ENCODE measurements around the gene BBS9.

Gene BBS9

DNA sequence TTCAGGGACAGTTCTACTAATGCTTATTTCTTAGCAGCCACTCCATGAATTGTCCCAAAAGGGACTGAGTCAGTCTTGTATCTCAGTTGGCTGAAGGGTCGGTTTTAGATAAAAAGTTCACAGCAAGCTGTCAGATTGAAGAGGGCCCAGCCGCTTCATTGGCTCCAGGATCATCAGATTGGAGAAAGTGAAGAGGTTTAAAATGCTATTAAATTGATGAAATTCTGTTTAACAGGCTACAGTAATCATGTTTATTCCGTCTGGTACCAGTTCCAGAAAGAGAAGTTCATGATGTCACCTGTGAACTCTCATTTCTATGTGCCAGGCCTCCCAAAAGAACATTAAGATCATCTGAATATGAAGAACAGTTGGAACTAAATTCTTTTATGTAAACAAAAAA, 481.6 kb downstream of the BBS9 start:
- intact Hi-C loops (cut with DNase I), result no loop called here
- DNase-seq, result no peak

DNA sequence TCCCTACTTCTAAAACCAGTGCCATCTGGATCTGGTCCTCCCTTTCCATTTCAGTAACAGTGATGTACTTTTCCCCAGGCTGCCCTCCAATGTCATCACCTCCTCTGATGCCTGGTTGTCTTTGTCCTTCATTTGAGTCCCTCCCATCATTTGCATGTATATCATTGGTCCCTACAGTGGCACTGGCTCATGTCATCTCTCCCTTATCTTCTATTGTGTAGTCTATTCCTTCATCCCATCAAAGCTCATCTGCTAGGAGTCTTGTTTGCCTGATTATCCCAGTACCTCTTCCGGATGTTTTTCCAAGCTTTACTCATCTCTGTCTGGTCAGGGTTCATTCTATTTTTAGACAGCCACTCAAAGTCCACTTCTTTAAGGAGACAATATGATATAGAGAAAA, 483.1 kb downstream of the BBS9 start:
- DNase-seq, result no peak
- intact Hi-C loops (cut with DNase I), result no loop called here

GRCh38 chr7:33614357-33615117, 485.2 kb downstream of the BBS9 start:
- intact Hi-C loops (cut with DNase I), result no loop called here
- DNase-seq, result no peak

DNA sequence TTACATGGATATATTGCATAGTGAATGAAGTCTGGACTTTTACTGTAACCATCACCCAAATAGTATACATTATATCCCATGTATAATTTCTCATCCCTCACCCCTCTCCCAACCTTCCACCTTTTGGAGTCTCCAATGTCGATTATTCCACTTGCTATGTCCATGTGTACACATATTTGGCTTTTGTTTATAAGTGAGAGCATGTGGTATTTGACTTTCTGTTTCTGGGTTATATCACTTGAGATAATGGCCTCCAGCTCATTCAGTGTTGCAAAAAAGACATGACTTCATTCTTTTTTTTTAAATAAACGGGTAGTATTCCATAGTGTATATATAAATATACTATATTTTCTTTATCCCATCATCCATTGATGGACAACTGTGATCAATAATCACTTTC, 487.4 kb downstream of the BBS9 start:
- DNase-seq, result no peak
- intact Hi-C loops (cut with DNase I), result no loop called here

GRCh38 chr7:33619264-33619663, 489.9 kb downstream of the BBS9 start:
- no peak for DNase-seq
- intact Hi-C loops (cut with DNase I), result no loop called here

DNA sequence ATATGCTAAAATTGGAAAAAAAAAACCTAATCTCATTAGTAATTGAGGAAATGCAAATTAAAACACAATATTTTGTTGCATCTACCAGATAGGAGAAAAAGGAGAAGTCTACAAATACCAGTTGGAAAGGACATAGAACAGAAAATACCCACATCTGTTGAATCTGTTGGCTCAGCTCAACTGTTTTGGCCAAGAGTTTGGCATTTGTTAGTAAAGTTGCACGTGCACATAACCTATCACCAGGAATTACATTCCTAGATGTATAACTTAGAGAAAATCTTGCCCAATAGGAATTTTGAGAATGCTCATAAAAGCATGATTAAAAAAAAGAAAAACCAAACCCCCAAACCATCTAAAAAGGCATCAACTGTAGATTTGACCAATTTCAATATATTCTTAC, 493.9 kb downstream of the BBS9 start:
- DNase-seq, result no peak
- intact Hi-C loops (cut with DNase I), result no loop called here

DNA sequence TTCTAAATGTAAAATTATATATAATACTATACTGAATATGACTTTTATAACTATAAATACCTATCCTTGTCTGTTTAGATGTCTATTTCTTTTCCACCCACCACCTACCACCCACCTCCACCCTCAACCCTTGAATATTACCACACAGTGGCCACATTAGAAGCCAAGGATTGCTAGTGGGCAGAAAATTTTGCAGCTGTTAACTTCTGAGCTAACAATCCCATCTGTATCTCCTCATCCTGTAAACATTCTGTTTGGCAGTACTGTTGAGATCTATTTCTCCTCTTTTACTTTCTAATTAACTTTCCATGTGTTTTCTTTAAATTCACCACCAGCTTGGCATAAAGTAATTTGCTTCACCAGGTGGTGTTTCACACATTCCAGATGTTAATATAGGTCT, 494.9 kb downstream of the BBS9 start:
- DNase-seq, result no peak
- intact Hi-C loops (cut with DNase I), result no loop called here

GRCh38 chr7:33626869-33627268, 497.5 kb downstream of the BBS9 start:
- intact Hi-C loops (cut with DNase I), result no loop called here
- DNase-seq, result no peak

- no peak for DNase-seq
- intact Hi-C loops (cut with DNase I), result no loop called here
These were observed 498.4 kb downstream of the BBS9 start for GRCh38 chr7:33627741-33628140.

DNA sequence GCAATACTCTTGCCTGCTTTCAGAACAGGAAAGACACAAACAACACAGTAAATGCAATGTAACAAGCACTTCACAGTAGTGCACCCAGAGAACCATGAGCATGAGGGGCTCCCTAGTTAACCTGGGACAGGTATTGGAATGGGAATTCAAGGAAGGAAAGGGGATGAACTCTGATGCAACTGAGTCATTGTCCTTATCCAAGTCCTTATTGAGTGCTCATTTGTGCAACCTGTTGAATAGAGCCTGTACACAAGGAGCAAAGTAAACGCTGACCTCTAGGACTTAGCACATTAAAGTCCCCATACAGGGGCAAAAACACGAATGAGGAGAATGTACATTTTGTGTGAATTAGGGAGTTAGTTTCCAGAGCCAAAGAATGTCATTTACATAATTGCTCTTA, 499.5 kb downstream of the BBS9 start:
- DNase-seq, result no peak
- intact Hi-C loops (cut with DNase I), result no loop called here

DNA sequence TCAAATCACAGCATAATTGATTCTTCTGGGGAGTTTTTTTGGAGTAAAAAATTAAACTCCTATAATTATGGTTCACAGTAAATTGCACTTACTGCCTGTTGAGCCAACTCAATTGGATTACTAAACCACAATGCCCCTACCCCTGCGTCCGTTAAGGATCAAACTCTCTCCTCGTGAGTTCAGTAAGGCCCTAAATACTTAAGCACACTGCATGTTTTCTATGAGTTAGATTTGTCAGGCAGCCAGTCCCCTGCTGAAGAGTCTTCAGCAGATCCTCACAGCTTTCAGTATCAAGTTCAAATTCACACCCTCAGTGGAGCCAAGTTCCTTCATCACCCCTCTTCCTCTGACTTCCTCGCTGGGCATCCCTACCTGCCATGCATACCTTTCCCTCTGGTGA, 501.0 kb downstream of the BBS9 start:
- DNase-seq, result no peak
- intact Hi-C loops (cut with DNase I), result no loop called here

GRCh38 chr7:33632322-33632721, 503.0 kb downstream of the BBS9 start:
- no peak for DNase-seq
- intact Hi-C loops (cut with DNase I), result no loop called here

- intact Hi-C loops (cut with DNase I), result no loop called here
- DNase-seq, result no peak
These were observed 503.6 kb downstream of the BBS9 start for GRCh38 chr7:33632840-33633525.

DNA sequence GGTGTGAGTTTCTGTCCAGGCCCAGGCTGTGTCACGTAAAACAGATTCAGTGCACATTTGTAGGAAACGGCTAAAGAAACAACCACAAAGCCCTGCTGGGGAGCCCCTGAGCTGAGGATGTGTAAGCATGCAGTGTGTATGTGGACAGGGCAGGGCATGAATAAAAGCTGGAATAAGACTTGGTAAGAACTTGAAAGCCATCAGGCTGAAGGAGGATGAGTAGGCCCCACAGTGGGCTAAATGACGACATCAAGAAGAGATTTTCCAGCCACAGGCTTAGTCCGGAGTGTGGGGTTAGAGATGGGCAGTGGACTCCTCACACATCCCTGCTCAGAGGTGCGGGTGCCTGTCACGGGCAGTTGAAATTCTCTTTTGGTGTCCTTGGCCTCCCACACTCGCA, 505.2 kb downstream of the BBS9 start:
- intact Hi-C loops (cut with DNase I), result no loop called here
- no peak for DNase-seq

DNA sequence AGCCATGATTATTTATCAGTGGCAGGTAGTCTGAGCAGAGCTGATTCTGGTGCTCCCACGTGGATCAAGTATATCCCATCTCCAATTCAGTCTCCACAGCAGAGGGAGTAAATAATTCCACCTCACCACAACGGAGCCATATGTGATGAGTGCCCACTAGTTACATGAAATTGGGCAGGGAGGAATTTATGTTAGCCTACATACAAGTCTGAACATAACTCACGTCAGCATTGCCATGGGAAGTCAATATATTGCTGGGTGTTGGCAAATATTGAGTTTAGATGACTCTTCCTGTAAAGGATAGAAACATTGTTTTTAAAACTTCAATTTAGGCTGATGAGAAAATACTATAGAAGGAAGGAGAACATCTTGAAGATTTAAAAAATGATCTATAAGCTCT, 507.0 kb downstream of the BBS9 start:
- DNase-seq, result no peak
- intact Hi-C loops (cut with DNase I), result no loop called here

DNA sequence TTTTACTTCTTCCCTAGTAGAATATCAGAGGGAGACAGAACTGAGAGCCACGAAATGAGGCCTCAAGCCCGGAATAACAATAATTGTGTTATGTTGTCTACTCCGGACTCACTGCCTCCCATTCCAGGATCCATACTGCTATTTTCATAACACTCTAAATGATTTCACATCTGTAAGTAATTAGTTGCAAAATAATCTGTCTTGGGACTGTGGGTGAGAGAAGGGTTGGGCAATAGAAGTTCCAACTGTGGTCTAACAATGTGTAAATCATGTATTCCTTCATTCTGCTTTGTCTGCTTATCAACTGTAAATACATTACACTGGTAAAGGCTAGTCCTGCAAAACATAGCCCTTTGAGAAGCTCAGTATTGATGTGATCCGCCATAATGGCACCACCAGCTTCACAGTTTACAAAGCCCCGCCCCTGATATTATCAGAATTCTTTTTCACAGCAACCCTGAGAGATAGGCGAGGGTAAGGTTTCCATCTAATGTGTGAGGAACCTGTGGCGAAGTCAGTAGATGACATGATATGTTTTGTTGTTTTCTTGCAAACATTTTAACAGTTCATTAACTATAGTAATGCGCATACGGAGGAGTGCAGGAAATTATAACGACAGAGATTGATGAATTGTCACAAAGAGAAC, 510.3 kb downstream of the BBS9 start:
- DNase-seq, result no peak
- intact Hi-C loops (cut with DNase I), result no loop called here

- intact Hi-C loops (cut with DNase I), result no loop called here
- DNase-seq, result no peak
These were observed 511.4 kb downstream of the BBS9 start for GRCh38 chr7:33640741-33641140.

DNA sequence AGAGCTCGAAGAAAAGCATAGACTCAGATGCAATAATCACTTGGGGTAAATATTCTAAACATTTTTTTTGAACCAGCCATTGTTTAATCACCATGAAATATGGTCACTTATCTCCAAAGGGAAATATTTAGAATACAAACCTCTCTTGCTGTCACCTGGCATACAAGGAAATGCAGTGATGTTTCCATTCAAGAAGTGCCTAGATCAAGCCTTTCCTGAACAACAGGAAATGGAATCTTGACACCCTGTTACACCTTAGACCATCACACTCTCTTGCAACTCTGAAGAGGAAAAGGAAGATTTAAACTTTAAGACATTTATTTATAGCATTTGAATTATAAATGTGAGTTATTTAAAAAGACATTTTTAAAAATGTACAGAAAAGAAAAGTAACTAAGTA, 512.9 kb downstream of the BBS9 start:
- intact Hi-C loops (cut with DNase I), result no loop called here
- no peak for DNase-seq

DNA sequence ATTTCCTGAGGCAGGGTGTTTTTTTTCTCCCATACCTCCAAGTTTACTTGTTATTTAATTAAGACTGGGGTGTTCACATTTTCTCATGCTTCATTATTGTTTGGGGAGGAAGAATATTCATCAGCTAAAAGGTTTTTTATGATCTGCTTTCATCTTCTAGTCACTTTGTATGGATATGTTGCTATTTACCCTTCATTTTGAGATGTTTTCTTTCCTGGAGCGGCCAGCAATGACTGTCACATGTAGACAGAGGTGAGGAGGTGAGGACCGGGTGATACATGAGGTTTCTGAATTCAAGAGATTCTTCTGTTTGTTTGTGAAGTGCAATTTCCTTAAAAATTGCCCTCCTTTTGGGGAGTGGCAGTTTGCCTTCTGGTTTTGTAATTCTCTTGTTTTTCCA, 514.2 kb downstream of the BBS9 start:
- no peak for DNase-seq
- intact Hi-C loops (cut with DNase I), result no loop called here

GRCh38 chr7:33644489-33644888, 515.1 kb downstream of the BBS9 start:
- no peak for DNase-seq
- intact Hi-C loops (cut with DNase I), result no loop called here

DNA sequence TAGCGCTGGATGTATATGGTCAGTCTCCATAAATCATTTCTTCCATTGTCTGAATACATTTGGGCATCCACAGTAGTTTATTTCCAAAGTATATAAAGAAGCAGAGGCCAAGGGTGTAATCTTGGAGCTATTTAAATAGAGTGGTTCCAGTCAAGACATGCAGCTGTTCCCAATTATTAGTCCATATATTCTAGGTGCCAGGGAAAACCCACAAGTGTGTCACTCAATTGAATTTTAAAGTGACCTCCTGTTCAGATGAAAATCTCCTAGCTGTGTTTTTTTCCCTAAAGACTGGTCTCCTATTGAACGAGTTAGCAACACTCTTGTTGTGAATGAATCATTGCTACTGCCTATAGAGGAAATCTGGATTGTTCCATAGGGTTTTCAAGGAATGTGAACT, 515.7 kb downstream of the BBS9 start:
- DNase-seq, result no peak

More for the DNA sequence above, 515.7 kb downstream of the BBS9 start:
- intact Hi-C loops (cut with DNase I), result no loop called here

Measured in head of caudate nucleus (tissue), 42 donors.